Thyroid gland (tissue), 4 donors: ENCODE results near the gene VPS26C. TPM values are rescaled to one million over a fixed set of nuclear protein-coding genes. Genes with fewer than 3 reads are reported as not detected.

Experiments used
- DNase-seq, 2 donors: peaks; one replicate each; pipeline ENCODE4 v3.0.0-alpha.2; 2019
- H3K27ac ChIP-seq, 3 donors: fragments of 200-600 bp; sonication (generic); 1 replicate in 2 of 3; 2 replicates in 1 of 3; pipeline ENCODE4 v1.5.1; 2016 to 2019; ENCODE audit warnings: mild to moderate bottlenecking in 1 of 3, moderate library complexity in 1 of 3
- H3K27me3 ChIP-seq: fragments of 200-600 bp; sonication (generic); one replicate; pipeline ENCODE4 v1.5.1; 2019
- H3K36me3 ChIP-seq, 2 donors: fragments of 200-600 bp; sonication (generic); one replicate each; pipeline ENCODE4 v1.5.1; 2016 to 2019
- H3K4me1 ChIP-seq, 2 donors: fragments of 200-600 bp; sonication (generic); one replicate each; pipeline ENCODE4 v1.5.1; 2017 to 2019
- H3K4me3 ChIP-seq, 3 donors: fragments of 200-600 bp; sonication (generic); replicated peaks in 1 of 3; 1 replicate in 2 of 3; 2 replicates in 1 of 3; pipeline ENCODE4 v1.5.1; 2016; ENCODE audit warnings: mild to moderate bottlenecking in 1 of 3
- H3K9me3 ChIP-seq: fragments of 200-600 bp; sonication (generic); one replicate; pipeline ENCODE4 v1.5.1; 2017
- POLR2A ChIP-seq, 2 donors: fragments of 450-650 bp; IDR thresholded peaks; one replicate each; pipeline ENCODE4 v1.6.1; 2017; ENCODE audit warnings: antibody characterized with exemption in 2 of 2, mild to moderate bottlenecking in 2 of 2, moderate library complexity in 1 of 2
- WGBS, 2 donors: methylation state at CpG; one replicate each; pipeline ENCODE4 v1.1.5; 2017; 5-methylcytosine and 5-hydroxymethylcytosine counted together
- intact Hi-C: fragments of 100-400 bp; cut with DNase I; formaldehyde crosslinking; loops from one replicate; pipeline ENCODE4 v1.15.1; 2023
- small RNA-seq: library from RNA; depleted of rRNA; stranded (forward); fragments of <200 nt; gene quantifications from one replicate; pipeline ENCODE3, GENCODE V24; 2016
- total RNA-seq, 4 donors: library from RNA; depleted of rRNA; stranded (reverse); fragments of >200 nt; gene quantifications; one replicate each; pipeline ENCODE4 v1.2.3, GENCODE V29; 2016
- TF ChIP-seq, protein P1 (sequence below), 6 experiments: fragments of 200-600 bp in 3 of 6; fragments of 450-650 bp in 3 of 6; sonication (generic) in 3 of 6; IDR thresholded peaks; one replicate each; pipeline ENCODE4 v1.5.1; 2016 to 2019; ENCODE audit warnings: antibody characterized with exemption in 6 of 6, mild to moderate bottlenecking in 2 of 6, inconsistent platforms in 1 of 6, moderate library complexity in 1 of 6

Gene VPS26C
- total RNA-seq, 4 donors from 2014 or later = 44.8 to 76.2 (median 62.0) TPM

DNA sequence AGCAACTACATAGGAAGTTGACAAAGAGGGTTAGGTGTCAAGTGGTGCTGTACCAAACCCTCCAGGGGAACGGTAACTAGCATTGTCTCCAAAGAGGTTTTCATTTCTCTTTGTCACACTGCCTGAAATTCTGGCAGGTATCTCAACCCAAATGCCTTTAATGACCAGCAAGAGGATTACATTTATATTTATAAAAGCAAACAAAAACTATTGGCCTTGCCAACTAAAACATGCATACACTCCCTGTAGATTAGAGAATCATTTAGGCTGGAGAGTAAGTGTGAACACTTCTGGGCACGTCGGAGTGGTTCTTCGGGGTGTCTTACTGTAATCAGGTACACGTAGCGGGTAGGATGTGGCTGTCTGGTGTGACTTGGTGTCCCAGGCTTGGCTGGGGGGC is 84.9 kb downstream of the VPS26C start:
- TF ChIP-seq POLR2A (IDR thresholded peaks at IDR 0.05) = no peak
- TF ChIP-seq, protein P1, sequence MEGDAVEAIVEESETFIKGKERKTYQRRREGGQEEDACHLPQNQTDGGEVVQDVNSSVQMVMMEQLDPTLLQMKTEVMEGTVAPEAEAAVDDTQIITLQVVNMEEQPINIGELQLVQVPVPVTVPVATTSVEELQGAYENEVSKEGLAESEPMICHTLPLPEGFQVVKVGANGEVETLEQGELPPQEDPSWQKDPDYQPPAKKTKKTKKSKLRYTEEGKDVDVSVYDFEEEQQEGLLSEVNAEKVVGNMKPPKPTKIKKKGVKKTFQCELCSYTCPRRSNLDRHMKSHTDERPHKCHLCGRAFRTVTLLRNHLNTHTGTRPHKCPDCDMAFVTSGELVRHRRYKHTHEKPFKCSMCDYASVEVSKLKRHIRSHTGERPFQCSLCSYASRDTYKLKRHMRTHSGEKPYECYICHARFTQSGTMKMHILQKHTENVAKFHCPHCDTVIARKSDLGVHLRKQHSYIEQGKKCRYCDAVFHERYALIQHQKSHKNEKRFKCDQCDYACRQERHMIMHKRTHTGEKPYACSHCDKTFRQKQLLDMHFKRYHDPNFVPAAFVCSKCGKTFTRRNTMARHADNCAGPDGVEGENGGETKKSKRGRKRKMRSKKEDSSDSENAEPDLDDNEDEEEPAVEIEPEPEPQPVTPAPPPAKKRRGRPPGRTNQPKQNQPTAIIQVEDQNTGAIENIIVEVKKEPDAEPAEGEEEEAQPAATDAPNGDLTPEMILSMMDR (IDR thresholded peaks at IDR 0.05) = no peak
- WGBS, 2 donors = 83 to 92% methylated on average over 6 of the region's 6 CpGs
- no peak for DNase-seq
- intact Hi-C loops = no loop called here
- Histone ChIP-seq H3K9me3 (no peaks in the 10 kb centered on the region), H3K36me3 (peaks cover 10 to 18% of the 10 kb centered on the region in 2 donors), H3K4me1 (no peaks in the 10 kb centered on the region), H3K27me3 (no peaks in the 10 kb centered on the region), H3K27ac (no peak overlapping the region), H3K4me3 (no peak overlapping the region)

DNA sequence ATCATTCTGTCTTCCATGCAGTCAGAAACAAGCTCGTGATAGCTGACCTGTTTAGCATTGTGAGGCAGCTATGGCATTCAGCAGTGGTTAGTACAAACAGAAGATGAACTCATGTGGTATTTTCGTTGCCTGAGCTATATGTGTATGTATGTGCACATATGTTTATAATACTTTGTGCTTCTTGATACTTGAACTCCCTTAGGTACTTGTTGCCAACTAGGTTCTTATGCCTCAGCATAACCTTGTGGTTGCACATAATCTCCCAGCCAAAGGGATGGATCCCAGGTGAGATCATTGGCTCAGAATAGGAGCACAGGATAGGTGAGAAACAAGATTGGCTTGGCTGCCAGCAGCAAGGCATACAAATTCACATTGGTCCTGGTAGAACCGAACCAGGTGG is 86.1 kb downstream of the VPS26C start:
- no peak overlapping the region for H3K27ac ChIP-seq
- no peak for DNase-seq
- H3K9me3 ChIP-seq = no peaks in the 10 kb centered on the region
- H3K4me3 ChIP-seq = no peak overlapping the region
- no peaks in the 10 kb centered on the region for H3K4me1 ChIP-seq
- H3K36me3 ChIP-seq = peaks cover 0 to 9% of the 10 kb centered on the region in 2 donors
- TF ChIP-seq, protein P1 (IDR thresholded peaks at IDR 0.05) = no peak
- TF ChIP-seq POLR2A (IDR thresholded peaks at IDR 0.05) = no peak
- intact Hi-C loops = no loop called here
- 94 to 97% methylated on average over 3 of the region's 3 CpGs for WGBS, 2 donors
- H3K27me3 ChIP-seq = no peaks in the 10 kb centered on the region

DNA sequence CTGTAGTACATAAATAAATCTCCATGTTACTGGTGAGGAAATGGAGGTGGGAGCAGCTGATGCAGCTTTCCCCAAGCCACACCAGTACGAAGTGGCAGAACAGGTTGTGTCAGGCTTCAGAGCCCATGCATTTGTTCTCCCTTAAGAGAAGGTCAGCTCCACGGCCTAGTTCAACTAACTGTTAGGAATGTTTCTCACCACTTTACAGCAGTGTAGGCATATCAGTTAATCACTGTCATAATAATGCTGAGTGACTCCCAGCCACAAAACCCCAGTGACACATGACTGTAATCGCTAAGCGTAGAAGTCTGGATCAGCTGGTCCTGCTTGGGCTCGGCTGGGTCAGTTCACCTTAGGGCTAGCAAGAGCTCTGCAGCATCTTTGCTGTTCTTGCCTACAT is 90.4 kb downstream of the VPS26C start:
- peak; percentile 67 to 73 for DNase-seq
- intact Hi-C loops = no loop called here
- peaks cover 8 to 19% of the 10 kb centered on the region in 2 donors for H3K36me3 ChIP-seq
- 62 to 67% methylated on average over 5 of the region's 5 CpGs for WGBS, 2 donors
- H3K9me3 ChIP-seq = no peaks in the 10 kb centered on the region
- no peaks in the 10 kb centered on the region for H3K27me3 ChIP-seq
- TF ChIP-seq, protein P1 (IDR thresholded peaks at IDR 0.05) = no peak
- no peak for TF ChIP-seq POLR2A (IDR thresholded peaks at IDR 0.05)
- H3K4me1 ChIP-seq = no peaks in the 10 kb centered on the region
- H3K27ac ChIP-seq = peak overlapping the region in 1 of 3 donors; percentile 58
- H3K4me3 ChIP-seq = no peak overlapping the region

Small RNA genes lying within 50 kb of the gene (small RNA-seq; reads per million reads assigned to genes)
- gene RN7SL678P = not detected

Other genes with a start within 250 kb of the VPS26C start
- gene PIGP, start 194.3 kb downstream of the VPS26C start, total RNA-seq = 10 to 100 TPM; 14.7 to 27.0 (median 23.3) TPM
- 100 to 1,000 TPM; 206 to 286 (median 251) TPM for gene TTC3, start 194.1 kb downstream of the VPS26C start, total RNA-seq
- gene DYRK1A, start 99.4 kb upstream of the VPS26C start, total RNA-seq = 100 to 1,000 TPM; 104 to 299 (median 116) TPM